GM12878 (cell line): ENCODE data around the gene EIF2A. TPM values are rescaled to one million over a fixed set of nuclear protein-coding genes. Genes with fewer than 3 reads are reported as not detected.
A peak's percentile ranks its signal among the peaks of the same experiment; 100 is the strongest.

Source experiments
- ATAC-seq: fragments of 200-7000 bp; cut with Tn5 transposase; 3 replicates; pipeline ENCODE4 v1.9.1; 2020; ENCODE audit warnings: mild to moderate bottlenecking, moderate library complexity
- BruUV-seq: library from RNA; stranded (reverse); fragments of 400-500 nt; replicated peaks from 2 replicates; lab custom pipeline; 2021; lab: Mats Ljungman, UMichigan
- CTCF ChIA-PET: fragments of 300-600 bp; sonication (Branson Sonifier 250); formaldehyde crosslinking; extraction: SDS; loops from one replicate; lab custom pipeline; 2021; ENCODE audit warnings: inconsistent platforms; lab: Yijun Ruan, JAX
- POLR2A ChIA-PET: fragments of 350-600 bp; formaldehyde crosslinking; extraction: SDS; loops from one replicate; lab custom pipeline; 2021; ENCODE audit warnings: inconsistent platforms; lab: Charles Lee
- RAD21 ChIA-PET: fragments of 300-600 bp; sonication (Branson Sonifier 250); formaldehyde crosslinking; loops from one replicate; lab custom pipeline; 2023; ENCODE audit warnings: antibody characterized with exemption; ENCODE audit not compliant: unreplicated experiment; lab: Charles Lee
- SMC1A ChIA-PET: fragments of 300-600 bp; sonication (Branson Sonifier 250); formaldehyde crosslinking; loops from one replicate; lab custom pipeline; 2023; ENCODE audit not compliant: unreplicated experiment, uncharacterized antibody; lab: Charles Lee
- DNase-seq: peaks from one replicate; pipeline ENCODE4 v3.0.0-alpha.2; 2011; ENCODE audit warnings: low read depth, low spot score
- FAIRE-seq: peaks from 3 replicates; lab custom pipeline; 2011; peaks lifted over from hg19 to GRCh38; lab: Jason Lieb, UNC
- H2AFZ ChIP-seq: 2 replicates; pipeline ENCODE4 v1.6.0; 2011; ENCODE audit warnings: low read depth, low read length, control low read depth; ENCODE audit not compliant: control insufficient read depth
- H3K27ac ChIP-seq: 2 replicates; pipeline ENCODE4 v1.5.1; 2011; ENCODE audit warnings: control low read depth; ENCODE audit not compliant: control insufficient read depth, insufficient read depth
- H3K27me3 ChIP-seq, 2 experiments: replicated peaks in 1 of 2; 2 replicates each; pipeline versions ENCODE4 v1.6.0 to v1.6.1; 2011; ENCODE audit warnings: low read length in 1 of 2; ENCODE audit not compliant: control insufficient read depth in 2 of 2, insufficient read depth in 2 of 2
- H3K36me3 ChIP-seq, 2 experiments: 2 replicates each; pipeline ENCODE4 v1.5.1; 2011; ENCODE audit warnings: low read length in 1 of 2; ENCODE audit not compliant: control insufficient read depth in 2 of 2, insufficient read depth in 2 of 2
- H3K4me1 ChIP-seq: 2 replicates; pipeline ENCODE4 v1.6.1; 2011; ENCODE audit warnings: mild to moderate bottlenecking, low read length, moderate library complexity, mixed read lengths; ENCODE audit not compliant: control insufficient read depth, insufficient read depth
- H3K4me2 ChIP-seq: 2 replicates; pipeline ENCODE4 v1.6.0; 2011; ENCODE audit warnings: control low read depth; ENCODE audit not compliant: control insufficient read depth, insufficient read depth
- H3K4me3 ChIP-seq: fragments of 200-600 bp; sonication (generic); 2 replicates; pipeline ENCODE4 v1.5.1; 2016
- H3K79me2 ChIP-seq: 2 replicates; pipeline ENCODE4 v1.6.0; 2011; ENCODE audit warnings: low read length; ENCODE audit not compliant: control insufficient read depth, insufficient read depth
- H3K9ac ChIP-seq: 2 replicates; pipeline ENCODE4 v1.8.0; 2011; ENCODE audit warnings: low read length, control low read depth, mixed read lengths; ENCODE audit not compliant: control insufficient read depth, insufficient read depth
- H3K9me3 ChIP-seq: replicated peaks from 3 replicates; pipeline ENCODE4 v1.5.1; 2011; ENCODE audit warnings: mild to moderate bottlenecking, low read length; ENCODE audit not compliant: control insufficient read depth, insufficient read depth
- H4K20me1 ChIP-seq: 2 replicates; pipeline ENCODE4 v1.6.0; 2011; ENCODE audit not compliant: control insufficient read depth, insufficient read depth
- ATF7 ChIP-seq: fragments of 450-650 bp; IDR thresholded peaks from 2 replicates; pipeline ENCODE4 v1.6.1; 2016; ENCODE audit warnings: low read depth, mild to moderate bottlenecking
- BRCA1 ChIP-seq: IDR thresholded peaks from 2 replicates; pipeline ENCODE4 v1.6.1; 2011; ENCODE audit warnings: low read depth, low read length, improper control_type of control experiment
- CUX1 ChIP-seq: IDR thresholded peaks from 2 replicates; pipeline ENCODE4 v1.6.1; 2012; ENCODE audit warnings: improper control_type of control experiment, low read depth, low read length; ENCODE audit not compliant: insufficient replicate concordance
- DPF2 ChIP-seq: fragments of 450-650 bp; IDR thresholded peaks from 2 replicates; pipeline ENCODE4 v1.6.1; 2017; ENCODE audit warnings: mild to moderate bottlenecking
- HDAC6 ChIP-seq: fragments of 200-600 bp; sonication (generic); IDR thresholded peaks from one replicate; pipeline ENCODE4 v1.8.0; 2017; ENCODE audit warnings: antibody characterized with exemption; ENCODE audit not compliant: unreplicated experiment
- JUNB ChIP-seq: IDR thresholded peaks from 2 replicates; pipeline ENCODE4 v1.6.1; 2016; ENCODE audit warnings: antibody characterized with exemption, mild to moderate bottlenecking
- JUND ChIP-seq: IDR thresholded peaks from 2 replicates; pipeline ENCODE4 v1.6.1; 2012; ENCODE audit warnings: low read depth, mild to moderate bottlenecking, low read length, improper control_type of control experiment, moderate library complexity
- MTA2 ChIP-seq: fragments of 450-650 bp; IDR thresholded peaks from 2 replicates; pipeline ENCODE4 v1.6.1; 2016; ENCODE audit warnings: low read depth, mild to moderate bottlenecking, moderate library complexity
- NFYA ChIP-seq: IDR thresholded peaks from 2 replicates; pipeline ENCODE4 v1.6.1; 2011; ENCODE audit warnings: low read depth, mild to moderate bottlenecking, low read length, improper control_type of control experiment, borderline replicate concordance
- NR2C1 ChIP-seq: fragments of 450-650 bp; IDR thresholded peaks from 2 replicates; pipeline ENCODE4 v1.6.1; 2017; ENCODE audit warnings: antibody characterized with exemption, mild to moderate bottlenecking, moderate library complexity
- RCOR1 ChIP-seq: conservative IDR thresholded peaks from 2 replicates; pipeline ENCODE4 v1.6.1; 2012; ENCODE audit warnings: low read depth, low read length, improper control_type of control experiment
- RELA ChIP-seq: fragments of 450-650 bp; IDR thresholded peaks from 2 replicates; pipeline ENCODE4 v1.8.0; 2014; ENCODE audit warnings: borderline replicate concordance; ENCODE audit not compliant: partially characterized antibody
- SMAD1 ChIP-seq: fragments of 450-650 bp; IDR thresholded peaks from 2 replicates; pipeline ENCODE4 v1.6.1; 2018; ENCODE audit warnings: mild to moderate bottlenecking, low read depth; ENCODE audit not compliant: partially characterized antibody
- SRF ChIP-seq, 2 experiments: IDR thresholded peaks; 2 replicates each; pipeline ENCODE4 v1.6.1; 2011; ENCODE audit warnings: low read depth in 2 of 2, low read length in 2 of 2, mild to moderate bottlenecking in 1 of 2, moderate library complexity in 1 of 2
- TBL1XR1 ChIP-seq: IDR thresholded peaks from 2 replicates; pipeline ENCODE4 v1.6.1; 2012; ENCODE audit warnings: low read depth, low read length, improper control_type of control experiment
- TCF12 ChIP-seq: IDR thresholded peaks from 2 replicates; pipeline ENCODE4 v1.6.1; 2011; ENCODE audit warnings: low read depth, mild to moderate bottlenecking, low read length
- ZBTB11 ChIP-seq: fragments of 450-650 bp; formaldehyde crosslinking; IDR thresholded peaks from 2 replicates; pipeline ENCODE4 v1.5.0; 2022; ENCODE audit warnings: mild to moderate bottlenecking, missing genetic modification characterization
- WGBS: methylation state at CpG from one replicate; pipeline ENCODE4 v1.1.6; 2016; ENCODE audit warnings: low lambda C conversion rate; ENCODE audit not compliant: insufficient replicate concordance, insufficient coverage; ENCODE audit errors: missing lambda C conversion rate; 5-methylcytosine and 5-hydroxymethylcytosine counted together
- in situ Hi-C: fragments of 300-500 bp; cut with MboI; formaldehyde crosslinking; loops from 9 replicates; pipeline ENCODE4 v1.14.3; 2018; ENCODE audit warnings: mixed read lengths
- intact Hi-C: fragments of 100-400 bp; cut with micrococcal nuclease; formaldehyde crosslinking; loops from one replicate; pipeline ENCODE4 v1.14.2; 2022; ENCODE audit not compliant: unreplicated experiment
- polyA plus RNA-seq, 11 experiments: library from polyadenylated mRNA; depleted of rRNA in 4 of 11; unstranded in 6 of 11; stranded (reverse) in 5 of 11; fragments of >200 nt; fragmentation: Nextera tagmentation in 4 of 11; fragmentation: Illumina TruSeq in 1 of 11; extraction: Ambion mirVana in 4 of 11; extraction: Trizol in 1 of 11; gene quantifications; 1 replicate in 1 of 11; 2 replicates in 10 of 11; pipeline versions ENCODE4 v1.2.1 to v1.2.3, GENCODE V29; 2011 to 2016; ENCODE audit warnings: inconsistent platforms in 2 of 11, missing spikeins in 2 of 11, low read depth in 1 of 11
- total RNA-seq, 4 experiments: library from RNA; depleted of rRNA in 3 of 4; stranded (reverse); fragments of >200 nt in 3 of 4; fragmentation: Illumina TruSeq in 1 of 4; extraction: Trizol in 1 of 4; gene quantifications; 2 replicates each; pipeline versions ENCODE4 v1.2.1 to v1.2.3, GENCODE V29; 2013 to 2021

Gene EIF2A
- total and polyA plus RNA-seq, 10 of the 15 experiments (the other 5 are each of a cell fraction or from before 2014, with no cell fraction given) = 85.4 to 211 (median 136) TPM

- peak; percentile 89 for ATAC-seq
- Histone ChIP-seq H3K9me3 (no peaks in the 10 kb centered on the region), H3K4me2 (peak overlapping the region; percentile 69), H2AFZ (no peak overlapping the region), H3K79me2 (peaks cover 36% of the 10 kb centered on the region), H4K20me1 (no peaks in the 10 kb centered on the region), H3K4me3 (no peak overlapping the region), H3K27ac (peak overlapping the region; percentile 88), H3K4me1 (peaks cover 12% of the 10 kb centered on the region), H3K36me3 (peaks cover 4 to 25% of the 10 kb centered on the region in 2 experiments), H3K9ac (no peak overlapping the region; the same call in 1 of the 2 replicates), H3K27me3 (no peaks in the 10 kb centered on the region)
- 21% methylated on average over 2 of the region's 2 CpGs for WGBS
- DNase-seq = no peak
- intact Hi-C loops = loop anchor here (1.0 kb wide), 1 partner anchor 16 kb away; no protein-coding TSS in a partner anchor
- ChIA-PET RAD21 (interaction anchor here (0.7 to 2.7 kb wide), 7 partner anchors 16 to 181 kb away, joined by 3 to 25 read pairs (median 5); partner anchors contain the start of genes ERICH6, SELENOT and SIAH2), SMC1A (interaction anchor here (1.2 to 4.0 kb wide), 9 partner anchors 9 to 181 kb away, joined by 4 to 26 read pairs (median 7); partner anchors contain the start of gene ERICH6), POLR2A (interaction anchor here (0.7 to 3.3 kb wide), 6 partner anchors 11 to 179 kb away, joined by 3 to 22 read pairs (median 4); no protein-coding TSS in a partner anchor), CTCF (interaction anchor here (0.7 to 3.2 kb wide), 3 partner anchors 13 to 15 kb away, joined by 3 to 18 read pairs (median 3); no protein-coding TSS in a partner anchor)
- no TSS peak for BruUV-seq
- in situ Hi-C loops = no loop called here
- FAIRE-seq = no peak
- no peak for TF ChIP-seq RCOR1
- TF ChIP-seq NFYA = no peak
- no peak for TF ChIP-seq RELA
- TF ChIP-seq ATF7 = peak; percentile 14
- TF ChIP-seq TBL1XR1 = no peak
- TF ChIP-seq BRCA1 = no peak
- TF ChIP-seq JUND = no peak
- TF ChIP-seq NR2C1 = no peak
- no peak for TF ChIP-seq JUNB
- TF ChIP-seq HDAC6 = no peak
- no peak for TF ChIP-seq ZBTB11
- TF ChIP-seq DPF2 = 0 out of 2 replicates have a peak, but pooled peaks have one; percentile 33
- TF ChIP-seq SMAD1 = no peak
- TF ChIP-seq SRF (IDR thresholded peaks at IDR 0.05; ENCODE audit: low read depth in 2 of 2, low read length in 2 of 2) = no peak
- TF ChIP-seq MTA2 = no peak
- peak; percentile 24 for TF ChIP-seq CUX1
- TF ChIP-seq TCF12 = 0 out of 2 replicates have a peak, but pooled peaks have one; percentile 21
Measured at GRCh38 chr3:150582620-150583019, 36.0 kb downstream of the EIF2A start.
